Testis (tissue), 3 donors: Measurements from ENCODE around the gene FOXK1. TPM values are rescaled to one million over a fixed set of nuclear protein-coding genes. Genes with fewer than 3 reads are reported as not detected.

Source experiments
- DNase-seq: peaks from one replicate; pipeline ENCODE4 v3.0.0-alpha.2; 2019
- H3K27ac ChIP-seq, 2 donors: fragments of 200-600 bp; sonication (generic); one replicate each; pipeline ENCODE4 v1.5.1; 2019
- H3K27me3 ChIP-seq: fragments of 200-600 bp; sonication (generic); one replicate; pipeline ENCODE4 v1.5.1; 2019
- H3K36me3 ChIP-seq: fragments of 200-600 bp; sonication (generic); one replicate; pipeline ENCODE4 v1.5.1; 2017; ENCODE audit warnings: low read depth; ENCODE audit errors: missing control alignments
- H3K4me1 ChIP-seq: fragments of 200-600 bp; sonication (generic); one replicate; pipeline ENCODE4 v1.5.1; 2019
- H3K4me3 ChIP-seq, 2 donors: fragments of 200-600 bp; sonication (generic); one replicate each; pipeline ENCODE4 v1.5.1; 2017 to 2019
- H3K9me3 ChIP-seq: fragments of 200-600 bp; sonication (generic); one replicate; pipeline ENCODE4 v1.5.1; 2017
- CTCF ChIP-seq, 3 experiments: fragments of 450-650 bp in 2 of 3; fragments of 200-600 bp in 1 of 3; sonication (generic) in 1 of 3; IDR thresholded peaks; one replicate each; pipeline ENCODE4 v1.5.1; 2016 to 2019; ENCODE audit warnings: antibody characterized with exemption in 3 of 3, mild to moderate bottlenecking in 2 of 3, moderate library complexity in 1 of 3
- POLR2A ChIP-seq: fragments of 450-650 bp; IDR thresholded peaks from one replicate; pipeline ENCODE4 v1.6.1; 2017; ENCODE audit warnings: antibody characterized with exemption, mild to moderate bottlenecking, moderate library complexity
- WGBS, 2 donors: methylation state at CpG; one replicate each; pipeline ENCODE4 v1.1.5; 2018; 5-methylcytosine and 5-hydroxymethylcytosine counted together
- intact Hi-C: fragments of 100-400 bp; cut with DNase I; formaldehyde crosslinking; loops from one replicate; pipeline ENCODE4 v1.15.1; 2023; ENCODE audit warnings: low total_unique reads
- polyA plus RNA-seq: library from polyadenylated mRNA; stranded (reverse); fragments of 350-450 nt; fragmentation: Illumina TruSeq; extraction: RNeasy Lipid Tissue Mini Kit (QIAGEN cat#74804); gene quantifications from one replicate; pipeline ENCODE4 v1.2.3, GENCODE V29; 2014; ENCODE audit warnings: low read depth, low replicate concordance; ENCODE audit not compliant: insufficient read depth
- total RNA-seq, 2 donors: library from RNA; depleted of rRNA; stranded (reverse); fragments of >200 nt; gene quantifications; one replicate each; pipeline ENCODE4 v1.2.3, GENCODE V29; 2016

The FOXK1 gene
- total and polyA plus RNA-seq, 3 donors from 2014 or later, result 21.9 to 65.2 (median 56.7) TPM

GRCh38 chr7:4709187-4709586 lies 27.1 kb downstream of the FOXK1 start:
- H3K4me1 ChIP-seq, result peaks cover 6% of the 10 kb centered on the region
- H3K27me3 ChIP-seq, result no peaks in the 10 kb centered on the region
- intact Hi-C loops, result no loop called here
- no peak overlapping the region for H3K4me3 ChIP-seq
- no peaks in the 10 kb centered on the region for H3K9me3 ChIP-seq
- 85 to 90% methylated on average over 22 of the region's 22 CpGs for WGBS, 2 donors
- no peak overlapping the region for H3K27ac ChIP-seq
- no peak for TF ChIP-seq POLR2A
- TF ChIP-seq CTCF (IDR thresholded peaks at IDR 0.05), result no peak
- DNase-seq, result no peak
- H3K36me3 ChIP-seq, result no peaks in the 10 kb centered on the region

GRCh38 chr7:4711093-4711492 lies 29.0 kb downstream of the FOXK1 start:
- intact Hi-C loops, result no loop called here

GRCh38 chr7:4711634-4712033 lies 29.5 kb downstream of the FOXK1 start:
- no peak for DNase-seq
- Histone ChIP-seq H3K9me3 (no peaks in the 10 kb centered on the region), H3K27me3 (no peaks in the 10 kb centered on the region), H3K36me3 (no peaks in the 10 kb centered on the region), H3K4me1 (peaks cover 6% of the 10 kb centered on the region), H3K27ac (no peak overlapping the region), H3K4me3 (no peak overlapping the region)
- intact Hi-C loops, result no loop called here
- TF ChIP-seq CTCF (IDR thresholded peaks at IDR 0.05), result no peak
- no peak for TF ChIP-seq POLR2A
- 92 to 95% methylated on average over 18 of the region's 18 CpGs for WGBS, 2 donors

More at GRCh38 chr7:4711093-4711492, 29.0 kb downstream of the FOXK1 start:
- peaks cover 6% of the 10 kb centered on the region for H3K4me1 ChIP-seq
- no peaks in the 10 kb centered on the region for H3K9me3 ChIP-seq
- no peak for DNase-seq
- TF ChIP-seq CTCF (IDR thresholded peaks at IDR 0.05), result no peak
- no peak for TF ChIP-seq POLR2A
- H3K36me3 ChIP-seq, result no peaks in the 10 kb centered on the region
- H3K27ac ChIP-seq, result no peak overlapping the region
- 87 to 100% methylated on average over 3 to 10 of the region's 10 CpGs for WGBS, 2 donors
- H3K27me3 ChIP-seq, result no peaks in the 10 kb centered on the region
- no peak overlapping the region for H3K4me3 ChIP-seq

- no peaks in the 10 kb centered on the region for H3K27me3 ChIP-seq
- 87 to 88% methylated on average over 24 of the region's 24 CpGs for WGBS, 2 donors
- H3K4me1 ChIP-seq, result peaks cover 6% of the 10 kb centered on the region
- no peak overlapping the region for H3K27ac ChIP-seq
- DNase-seq, result no peak
- H3K9me3 ChIP-seq, result no peaks in the 10 kb centered on the region
- intact Hi-C loops, result no loop called here
- no peak for TF ChIP-seq POLR2A
- no peak for TF ChIP-seq CTCF (IDR thresholded peaks at IDR 0.05)
- H3K36me3 ChIP-seq, result no peaks in the 10 kb centered on the region
- H3K4me3 ChIP-seq, result no peak overlapping the region
These were observed 30.4 kb downstream of the FOXK1 start for GRCh38 chr7:4712281-4713182.
